Measurements from ENCODE around the gene GYPB.
"Not testable (repeated sequence)": the region's sequence is repeated elsewhere in the genome, so short reads cannot be mapped to it uniquely, and the experiment has no call there.

DNA sequence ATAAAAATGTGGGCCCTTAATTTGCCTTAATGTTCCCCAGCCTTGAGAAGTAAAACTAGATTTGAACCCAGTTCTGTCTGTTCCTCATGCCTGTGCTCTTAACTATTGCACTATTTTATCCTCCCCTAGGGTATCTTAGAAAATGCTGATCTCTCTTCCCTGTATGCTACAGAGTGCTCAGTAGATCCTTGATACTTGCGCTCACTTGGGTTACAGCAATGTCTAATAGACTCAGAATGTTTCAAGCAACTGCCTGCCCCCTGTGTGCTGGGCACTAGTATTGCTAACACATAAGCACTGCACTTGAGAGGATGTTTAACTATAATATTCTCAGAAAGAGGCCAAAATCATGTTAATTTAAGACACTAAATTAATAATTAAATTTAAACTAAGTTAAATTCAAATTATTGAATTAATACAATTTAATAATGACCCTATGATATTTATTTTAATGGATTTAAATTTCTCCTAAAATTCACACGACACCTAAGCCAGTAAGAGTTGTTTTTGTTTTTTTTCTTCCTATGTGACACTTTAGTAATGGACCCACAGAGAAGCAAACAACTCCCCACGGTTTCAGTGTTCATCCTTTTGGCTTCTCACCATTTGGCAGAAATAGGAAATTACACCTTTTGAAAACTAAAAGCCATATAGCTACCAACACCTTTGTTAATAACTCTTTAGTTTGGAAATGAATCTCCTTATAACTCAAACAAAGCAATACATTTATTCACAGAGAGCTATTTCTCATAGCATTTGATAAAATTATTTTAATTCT, 768 bp downstream of the GYPB start:
- TF ChIP-seq, protein P1, sequence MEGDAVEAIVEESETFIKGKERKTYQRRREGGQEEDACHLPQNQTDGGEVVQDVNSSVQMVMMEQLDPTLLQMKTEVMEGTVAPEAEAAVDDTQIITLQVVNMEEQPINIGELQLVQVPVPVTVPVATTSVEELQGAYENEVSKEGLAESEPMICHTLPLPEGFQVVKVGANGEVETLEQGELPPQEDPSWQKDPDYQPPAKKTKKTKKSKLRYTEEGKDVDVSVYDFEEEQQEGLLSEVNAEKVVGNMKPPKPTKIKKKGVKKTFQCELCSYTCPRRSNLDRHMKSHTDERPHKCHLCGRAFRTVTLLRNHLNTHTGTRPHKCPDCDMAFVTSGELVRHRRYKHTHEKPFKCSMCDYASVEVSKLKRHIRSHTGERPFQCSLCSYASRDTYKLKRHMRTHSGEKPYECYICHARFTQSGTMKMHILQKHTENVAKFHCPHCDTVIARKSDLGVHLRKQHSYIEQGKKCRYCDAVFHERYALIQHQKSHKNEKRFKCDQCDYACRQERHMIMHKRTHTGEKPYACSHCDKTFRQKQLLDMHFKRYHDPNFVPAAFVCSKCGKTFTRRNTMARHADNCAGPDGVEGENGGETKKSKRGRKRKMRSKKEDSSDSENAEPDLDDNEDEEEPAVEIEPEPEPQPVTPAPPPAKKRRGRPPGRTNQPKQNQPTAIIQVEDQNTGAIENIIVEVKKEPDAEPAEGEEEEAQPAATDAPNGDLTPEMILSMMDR (IDR thresholded peaks at IDR 0.05; ENCODE audit: poor library complexity, severe bottlenecking) = not testable (repeated sequence)
- not testable (repeated sequence) for TF ChIP-seq POLR2AphosphoS5 (IDR thresholded peaks at IDR 0.05)
